Panc1 (cell line): ENCODE data around the gene TENM3. TPM values are rescaled to one million over a fixed set of nuclear protein-coding genes. Genes with fewer than 3 reads are reported as not detected.

Experiments
- ATAC-seq: fragments of 200-7000 bp; cut with Tn5 transposase; 2 replicates; pipeline ENCODE4 v1.9.1; 2020; ENCODE audit warnings: mild to moderate bottlenecking, moderate library complexity
- BruUV-seq: library from RNA; stranded (reverse); fragments of 400-500 nt; replicated peaks from 2 replicates; lab custom pipeline; 2021; lab: Mats Ljungman, UMichigan
- CTCF ChIA-PET: fragments of 300-600 bp; sonication (Branson Sonifier 250); formaldehyde crosslinking; loops from one replicate; lab custom pipeline; 2022; ENCODE audit warnings: antibody characterized with exemption; lab: Charles Lee
- POLR2A ChIA-PET: fragments of 300-600 bp; sonication (Branson Sonifier 250); formaldehyde crosslinking; loops from one replicate; lab custom pipeline; 2022; ENCODE audit warnings: antibody characterized with exemption; lab: Charles Lee
- DNase-seq: peaks from one replicate; pipeline ENCODE4 v3.0.0-alpha.2; 2010; ENCODE audit warnings: low read depth, low spot score
- H3K27ac ChIP-seq: 2 replicates; pipeline ENCODE4 v1.5.1; 2011; ENCODE audit warnings: mild to moderate bottlenecking, low read length, inconsistent platforms
- H3K27me3 ChIP-seq: fragments of 200-500 bp; sonication (Bioruptor generic); 2 replicates; pipeline ENCODE4 v1.6.0; 2014; ENCODE audit warnings: low read length, inconsistent platforms; ENCODE audit not compliant: control insufficient read depth, insufficient read depth
- H3K36me3 ChIP-seq: fragments of 200-500 bp; sonication (Bioruptor generic); 2 replicates; pipeline ENCODE4 v1.5.1; 2014; ENCODE audit warnings: inconsistent platforms, mild to moderate bottlenecking, low read length, moderate library complexity; ENCODE audit not compliant: control insufficient read depth, insufficient read depth
- H3K4me1 ChIP-seq: 2 replicates; pipeline ENCODE4 v1.5.1; 2011; ENCODE audit warnings: inconsistent platforms, mild to moderate bottlenecking, low read length, moderate library complexity; ENCODE audit not compliant: control insufficient read depth, insufficient read depth
- H3K4me3 ChIP-seq, 2 experiments: 2 replicates each; pipeline ENCODE4 v1.5.1; 2011 to 2012; ENCODE audit warnings: low read depth in 2 of 2, low read length in 2 of 2, mild to moderate bottlenecking in 2 of 2, inconsistent platforms in 1 of 2, moderate library complexity in 1 of 2
- H3K9me3 ChIP-seq: fragments of 200-500 bp; sonication (Bioruptor generic); 2 replicates; pipeline ENCODE4 v1.5.1; 2014; ENCODE audit warnings: low read depth, mild to moderate bottlenecking, inconsistent platforms, low read length, moderate library complexity; ENCODE audit not compliant: control insufficient read depth, insufficient read depth
- CTCF ChIP-seq: fragments of 450-650 bp; IDR thresholded peaks from 2 replicates; pipeline ENCODE4 v1.5.1; 2017; ENCODE audit warnings: mild to moderate bottlenecking
- POLR2AphosphoS5 ChIP-seq: IDR thresholded peaks from 2 replicates; pipeline ENCODE4 v1.6.1; 2012; ENCODE audit warnings: mild to moderate bottlenecking, low read depth, low read length, moderate library complexity
- REST ChIP-seq, 2 experiments: IDR thresholded peaks; 2 replicates each; pipeline ENCODE4 v1.6.1; 2011 to 2012; ENCODE audit warnings: low read depth in 2 of 2, control low read depth in 1 of 2, low read length in 1 of 2, mild to moderate bottlenecking in 1 of 2, moderate library complexity in 1 of 2; ENCODE audit not compliant: insufficient read depth in 1 of 2
- SIN3A ChIP-seq: IDR thresholded peaks from 2 replicates; pipeline ENCODE4 v1.6.1; 2012; ENCODE audit warnings: low read depth, mild to moderate bottlenecking, low read length, moderate library complexity, borderline replicate concordance; ENCODE audit not compliant: insufficient read depth
- TCF7L2 ChIP-seq: IDR thresholded peaks from 2 replicates; pipeline ENCODE4 v1.6.1; 2011; ENCODE audit warnings: mild to moderate bottlenecking, low read depth, low read length, inconsistent platforms
- in situ Hi-C: cut with HindIII; loops from 2 replicates; pipeline ENCODE4 v1.10.0; 2016; ENCODE audit warnings: low sequenced_read_pairs, low pct_unique_long_range_greater_than_20kb
- intact Hi-C: fragments of 100-400 bp; cut with micrococcal nuclease; formaldehyde crosslinking; loops from one replicate; pipeline ENCODE4 v1.10.0; 2022; ENCODE audit not compliant: unreplicated experiment
- total RNA-seq: library from RNA; stranded (reverse); gene quantifications from one replicate; pipeline ENCODE4 v1.2.1, GENCODE V29; 2021; ENCODE audit not compliant: unreplicated experiment

TENM3 gene
- total RNA-seq, 1 experiment from 2014 or later: 0.95 TPM

GRCh38 chr4:182391111-182391684 is 148.0 kb downstream of the TENM3 start:
- BruUV-seq: no TSS peak
- Histone ChIP-seq H3K27ac (no peak overlapping the region), H3K27me3 (no peaks in the 10 kb centered on the region), H3K36me3 (no peaks in the 10 kb centered on the region), H3K4me1 (no peaks in the 10 kb centered on the region), H3K4me3 (no peak overlapping the region), H3K9me3 (no peaks in the 10 kb centered on the region)
- in situ Hi-C loops: no loop called here
- DNase-seq (no peak), ATAC-seq (no peak)
- CTCF ChIA-PET: no interaction called here
- intact Hi-C loops: no loop called here
- POLR2A ChIA-PET: no interaction called here
- TF ChIP-seq SIN3A (no peak), POLR2AphosphoS5 (no peak), REST (IDR thresholded peaks at IDR 0.05; ENCODE audit: insufficient read depth in 1 of 2, low read depth in 2 of 2, low read length in 1 of 2) (no peak), CTCF (no peak), TCF7L2 (no peak)

- Histone ChIP-seq H3K36me3 (no peaks in the 10 kb centered on the region), H3K4me3 (no peak overlapping the region), H3K4me1 (no peaks in the 10 kb centered on the region), H3K9me3 (no peaks in the 10 kb centered on the region), H3K27me3 (no peaks in the 10 kb centered on the region), H3K27ac (no peak overlapping the region)
- BruUV-seq: no TSS peak
- DNase-seq (no peak), ATAC-seq (no peak)
- in situ Hi-C loops (no loop called here), intact Hi-C loops (no loop called here)
- POLR2A ChIA-PET: no interaction called here
- CTCF ChIA-PET: no interaction called here
- no peak for TF ChIP-seq SIN3A
- no peak for TF ChIP-seq REST (IDR thresholded peaks at IDR 0.05; ENCODE audit: insufficient read depth in 1 of 2, low read depth in 2 of 2, low read length in 1 of 2)
- no peak for TF ChIP-seq TCF7L2
- TF ChIP-seq CTCF: no peak
- TF ChIP-seq POLR2AphosphoS5: no peak
Observed at GRCh38 chr4:182394181-182394580, 151.0 kb downstream of the TENM3 start.
